ENCODE measurements around the gene CYP4X1. TPM values are rescaled to one million over a fixed set of nuclear protein-coding genes. Genes with fewer than 3 reads are reported as not detected.
"Not testable (repeated sequence)": the region's sequence is repeated elsewhere in the genome, so short reads cannot be mapped to it uniquely, and the experiment has no call there.

CYP4X1 gene, protein sequence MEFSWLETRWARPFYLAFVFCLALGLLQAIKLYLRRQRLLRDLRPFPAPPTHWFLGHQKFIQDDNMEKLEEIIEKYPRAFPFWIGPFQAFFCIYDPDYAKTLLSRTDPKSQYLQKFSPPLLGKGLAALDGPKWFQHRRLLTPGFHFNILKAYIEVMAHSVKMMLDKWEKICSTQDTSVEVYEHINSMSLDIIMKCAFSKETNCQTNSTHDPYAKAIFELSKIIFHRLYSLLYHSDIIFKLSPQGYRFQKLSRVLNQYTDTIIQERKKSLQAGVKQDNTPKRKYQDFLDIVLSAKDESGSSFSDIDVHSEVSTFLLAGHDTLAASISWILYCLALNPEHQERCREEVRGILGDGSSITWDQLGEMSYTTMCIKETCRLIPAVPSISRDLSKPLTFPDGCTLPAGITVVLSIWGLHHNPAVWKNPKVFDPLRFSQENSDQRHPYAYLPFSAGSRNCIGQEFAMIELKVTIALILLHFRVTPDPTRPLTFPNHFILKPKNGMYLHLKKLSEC
- polyA plus RNA-seq (2014; cell fraction: cytosol; rRNA removed), result not detected in 2 replicates
- not detected in 2 replicates for polyA plus RNA-seq (2014; cell fraction: nucleus; rRNA removed)

DNA sequence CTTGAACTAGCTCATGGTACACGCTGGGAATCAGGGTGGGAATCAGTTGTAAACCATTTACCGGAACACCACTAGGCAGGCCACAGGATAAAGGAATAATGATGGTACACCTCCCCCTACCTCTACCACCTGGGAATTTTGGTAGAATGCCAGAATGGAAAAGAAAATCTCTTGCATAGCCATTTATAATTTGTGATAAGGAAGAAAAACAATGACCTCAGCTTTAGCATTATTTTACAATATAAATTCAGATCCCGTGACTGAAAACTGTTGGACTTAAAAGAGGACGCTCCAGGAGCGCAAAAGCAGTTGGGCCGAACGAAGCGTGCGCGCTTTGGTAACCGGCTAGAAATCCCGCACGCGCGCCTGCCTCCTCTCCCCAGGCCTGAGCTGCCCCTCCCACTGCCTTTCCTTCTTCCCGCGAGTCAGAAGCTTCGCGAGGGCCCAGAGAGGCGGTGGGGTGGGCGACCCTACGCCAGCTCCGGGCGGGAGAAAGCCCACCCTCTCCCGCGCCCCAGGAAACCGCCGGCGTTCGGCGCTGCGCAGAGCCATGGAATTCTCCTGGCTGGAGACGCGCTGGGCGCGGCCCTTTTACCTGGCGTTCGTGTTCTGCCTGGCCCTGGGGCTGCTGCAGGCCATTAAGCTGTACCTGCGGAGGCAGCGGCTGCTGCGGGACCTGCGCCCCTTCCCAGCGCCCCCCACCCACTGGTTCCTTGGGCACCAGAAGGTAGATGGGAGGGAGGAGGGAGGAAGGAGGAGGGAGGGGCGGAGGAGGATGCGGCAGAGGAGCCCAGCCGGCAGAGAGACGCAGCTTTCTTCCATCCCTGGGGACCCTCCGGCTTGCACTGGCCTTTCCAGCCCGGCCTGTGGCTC is at the start of gene CYP4X1:
Gene CYP4X1 (plus strand): TSS at position 402 of the 873 bp plus-strand sequence. CDS start 149 bp downstream, at position 551.
- no peak for DNase-seq (ENCODE audit: low spot score)

DNA sequence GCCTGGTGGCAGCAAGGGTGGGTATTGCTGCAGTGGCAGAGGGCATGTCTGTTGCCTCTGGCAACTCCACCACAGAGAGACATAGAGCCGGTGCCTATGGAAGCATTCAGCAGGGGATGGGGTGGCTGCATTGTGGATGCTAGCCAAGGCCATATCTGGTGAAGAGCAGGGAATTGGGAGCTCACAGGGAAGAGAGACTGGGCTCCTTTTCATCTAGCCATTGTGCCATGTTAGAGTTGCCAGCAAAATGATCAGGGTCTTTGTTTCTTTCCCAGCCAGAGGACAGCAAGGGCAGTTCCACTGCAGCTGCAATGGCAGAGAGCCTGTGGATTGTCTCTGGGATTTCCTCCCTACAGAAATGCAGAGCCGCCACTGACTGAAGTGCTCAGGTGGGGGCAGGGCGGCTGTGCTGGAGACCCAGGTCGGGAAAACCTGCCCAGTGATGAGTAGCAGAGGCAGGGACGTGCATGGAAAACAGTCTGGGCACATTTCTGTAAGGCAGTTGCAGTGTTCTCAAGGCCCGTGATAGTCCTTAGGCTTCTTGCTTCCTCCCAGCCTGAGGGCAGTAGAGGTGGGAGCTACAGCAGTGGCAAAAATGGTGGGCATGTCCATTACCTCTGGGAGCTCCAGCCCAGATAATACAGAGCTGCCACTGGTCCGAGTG is 40.2 kb upstream of the CYP4X1 start:
- DNase-seq (ENCODE audit: low spot score), result no peak

DNA sequence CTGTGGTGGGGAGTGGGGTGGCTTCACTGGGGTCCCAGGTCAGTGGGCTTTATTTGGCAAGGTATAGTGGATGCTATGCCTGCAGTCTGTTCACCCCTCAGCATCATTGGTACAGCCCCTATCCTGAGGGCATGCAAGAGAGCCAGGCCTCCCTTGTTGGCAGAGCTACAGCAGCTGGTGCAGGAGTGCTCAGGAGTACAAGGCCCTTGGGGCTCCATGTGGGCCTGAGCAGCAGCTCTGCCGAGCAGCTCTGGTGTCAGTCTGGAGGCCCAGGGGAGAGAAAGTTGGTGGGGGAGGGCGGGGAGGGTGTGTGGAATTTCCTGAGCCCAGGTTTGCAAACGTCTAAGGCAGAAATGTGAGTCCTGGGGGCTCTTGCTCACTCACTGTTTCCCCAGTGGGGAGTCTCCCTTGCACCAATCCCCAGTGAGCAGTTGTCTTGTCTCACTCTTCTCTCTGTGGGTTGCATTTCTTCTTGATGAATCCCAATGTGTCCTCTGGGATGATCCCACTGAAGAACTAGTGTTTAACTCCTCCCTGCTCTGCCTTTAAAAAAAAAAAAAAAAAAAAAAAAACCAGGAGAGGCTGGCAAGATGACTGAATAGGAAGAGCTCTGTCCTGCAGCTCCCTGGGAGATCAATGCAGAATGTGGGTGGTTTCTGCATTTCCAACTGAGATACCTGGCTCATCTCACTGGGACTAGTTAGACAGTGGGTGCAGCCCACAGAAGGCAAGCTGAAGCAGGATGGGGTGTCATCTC is 39.5 kb upstream of the CYP4X1 start:
- no peak for DNase-seq (ENCODE audit: low spot score)

DNA sequence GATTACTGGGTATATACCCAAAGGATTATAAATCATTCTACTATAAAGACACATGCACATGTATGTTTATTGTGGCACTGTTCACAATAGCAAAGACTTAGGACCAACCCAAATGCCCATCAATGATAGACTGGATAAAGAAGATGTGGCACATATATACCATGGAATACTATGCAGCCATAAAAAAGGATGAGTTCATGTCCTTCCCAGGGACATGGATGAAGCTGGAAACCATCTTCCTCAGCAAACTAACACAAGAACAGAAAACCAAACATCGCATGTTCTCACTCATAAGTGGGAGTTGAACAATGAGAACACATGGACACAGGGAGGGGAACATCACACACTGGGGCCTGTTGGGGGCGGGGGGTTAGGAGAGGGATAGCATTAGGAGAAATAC is 32.9 kb upstream of the CYP4X1 start:
- DNase-seq (ENCODE audit: low spot score), result not testable (repeated sequence)

DNA sequence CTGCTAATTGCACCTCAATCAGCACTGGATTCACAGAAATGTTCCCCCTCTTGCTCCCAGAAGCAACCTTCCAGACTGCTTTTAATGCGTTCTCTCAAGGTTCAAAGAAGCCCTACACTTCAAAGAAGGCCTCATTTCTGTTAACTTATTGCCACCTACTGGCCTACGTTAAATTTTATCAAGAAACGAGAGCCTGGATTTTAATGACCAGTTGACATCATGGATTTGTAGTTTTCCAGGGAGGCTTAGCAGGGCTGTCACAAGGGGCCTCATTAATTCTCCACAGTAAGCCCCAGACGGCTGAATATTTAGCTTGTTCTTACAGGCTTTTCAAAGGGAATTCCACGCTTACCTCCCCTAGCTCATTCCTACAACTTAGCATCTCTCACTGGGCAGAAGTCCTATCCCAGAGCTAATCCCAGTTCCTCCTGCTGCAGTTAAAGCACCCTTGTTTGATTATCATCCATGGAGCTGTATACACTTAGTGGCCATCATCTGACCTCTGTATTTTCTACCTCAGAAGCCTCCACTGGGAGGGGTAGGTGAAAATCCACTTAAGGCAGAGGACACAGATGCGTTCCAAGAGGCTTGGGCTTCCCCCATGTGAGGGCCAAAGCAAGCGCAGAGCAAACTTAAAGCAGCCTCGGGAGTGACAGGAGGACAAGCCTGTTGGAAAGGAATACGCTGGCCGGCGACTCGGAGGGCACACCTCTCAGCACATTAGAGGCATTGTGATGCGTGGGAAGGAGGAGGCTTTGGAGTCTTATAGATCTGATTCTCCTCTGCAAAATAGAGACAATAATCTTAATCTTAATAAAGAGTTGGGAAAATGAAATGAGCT is 32.2 kb upstream of the CYP4X1 start:
- DNase-seq (ENCODE audit: low spot score), result no peak

DNA sequence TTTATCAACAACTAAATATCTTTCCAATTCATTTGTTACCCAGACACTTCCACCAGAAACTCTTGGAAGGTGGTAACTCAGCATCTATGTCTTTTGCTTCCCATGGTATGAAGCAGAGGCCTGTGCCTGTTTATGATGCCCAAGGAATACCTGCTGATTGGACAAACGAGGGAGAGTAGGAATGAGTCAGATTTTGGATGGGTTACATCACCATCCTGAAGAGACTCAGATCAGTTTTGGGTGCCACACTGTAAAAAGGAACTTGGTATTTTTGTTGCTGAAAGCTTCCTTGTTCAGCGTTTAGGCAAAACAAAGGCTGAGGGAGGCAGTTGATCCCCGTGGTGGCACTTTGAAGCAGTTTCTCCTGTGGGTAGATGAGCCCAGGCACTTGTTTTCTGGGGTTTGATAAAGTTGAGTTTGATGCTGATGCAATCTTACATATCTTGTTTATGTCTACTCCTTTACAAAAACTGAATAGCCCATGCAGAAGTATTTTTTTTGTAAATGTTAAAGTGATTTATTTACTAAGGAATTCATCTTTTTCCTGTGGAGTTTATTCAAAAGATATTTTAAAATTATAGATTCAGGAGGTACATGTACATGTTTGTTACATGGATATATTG is 26.7 kb upstream of the CYP4X1 start:
- no peak for DNase-seq (ENCODE audit: low spot score)

DNA sequence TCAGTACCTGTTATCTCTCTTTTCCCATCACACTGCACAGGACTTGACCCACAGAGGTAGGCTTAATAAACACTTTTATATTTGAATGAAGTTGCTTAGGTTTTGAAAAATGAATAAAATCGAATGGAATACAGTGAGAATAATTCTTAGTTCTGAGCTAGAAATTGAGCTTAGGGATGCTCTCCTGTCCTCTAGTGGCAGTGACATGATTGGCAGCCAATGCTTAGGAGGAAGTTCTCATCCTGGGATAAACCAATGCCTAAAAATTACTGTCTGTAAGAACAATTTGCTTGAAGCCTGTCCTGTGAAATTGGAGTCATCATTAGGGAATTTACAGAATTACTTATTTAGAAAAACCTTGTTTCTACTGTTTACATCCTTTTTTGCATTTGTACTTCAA is 21.3 kb upstream of the CYP4X1 start:
- no peak for DNase-seq (ENCODE audit: low spot score)

DNA sequence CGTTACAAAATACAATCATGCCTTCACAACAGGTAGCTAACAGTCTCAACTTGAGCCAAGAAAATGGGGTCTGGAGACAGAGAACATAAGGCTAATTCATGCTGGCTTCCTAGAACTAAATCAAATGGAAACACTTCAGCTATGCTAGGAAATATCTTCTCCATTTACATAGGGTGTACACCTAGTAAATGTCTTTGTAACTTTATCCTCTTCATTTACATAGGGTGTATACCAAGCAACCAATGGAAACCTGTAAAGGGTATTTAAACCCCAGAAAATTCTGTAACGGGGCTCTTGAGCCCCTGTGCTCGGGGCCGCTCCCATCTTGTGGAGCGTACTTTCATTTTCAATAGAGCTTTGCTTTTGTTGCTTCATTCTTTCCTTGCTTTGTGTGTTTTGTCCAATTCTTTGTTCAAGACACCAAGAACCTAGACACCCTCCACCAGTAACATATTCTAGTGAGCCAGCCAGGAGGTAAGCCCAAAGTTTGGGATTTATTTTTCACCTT is 19.5 kb upstream of the CYP4X1 start:
- DNase-seq (ENCODE audit: low spot score), result no peak

DNA sequence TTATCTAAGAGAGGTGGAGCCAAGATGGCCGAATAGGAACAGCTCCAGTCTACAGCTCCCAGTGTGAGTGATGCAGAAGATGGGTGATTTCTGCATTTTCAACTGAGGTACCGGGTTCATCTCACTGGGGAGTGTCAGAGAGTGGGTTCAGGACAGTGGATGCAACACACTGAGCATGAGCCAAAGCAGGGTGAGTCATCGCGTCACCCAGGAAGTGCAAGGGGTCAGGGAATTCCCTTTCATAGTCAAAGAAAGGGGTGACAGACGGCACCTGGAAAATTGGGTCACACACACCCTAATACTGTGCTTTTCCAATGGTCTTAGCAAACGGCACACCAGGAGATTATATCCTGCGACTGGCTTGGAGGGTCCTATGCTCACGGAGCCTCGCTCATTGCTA is 17.0 kb upstream of the CYP4X1 start:
- not testable (repeated sequence) for DNase-seq (ENCODE audit: low spot score)

DNA sequence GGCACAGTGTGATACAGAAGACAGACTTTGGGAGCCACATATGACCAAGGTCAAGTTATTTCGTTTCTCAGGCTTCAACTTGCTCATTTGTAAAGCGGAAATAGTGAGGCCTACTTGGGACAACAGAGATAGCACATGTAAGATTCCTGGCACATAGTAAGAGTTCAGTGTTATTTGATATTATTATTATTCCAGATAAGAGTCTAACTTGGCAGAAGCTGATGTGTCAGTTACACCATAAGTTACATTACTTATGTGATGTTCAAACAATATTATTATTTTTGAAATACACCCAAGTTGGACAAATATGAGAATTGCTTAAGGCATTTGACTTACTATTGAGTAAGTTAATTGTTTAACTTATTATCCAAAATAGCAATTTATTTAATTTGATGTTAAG is 10.2 kb upstream of the CYP4X1 start:
- DNase-seq (ENCODE audit: low spot score), result no peak

DNA sequence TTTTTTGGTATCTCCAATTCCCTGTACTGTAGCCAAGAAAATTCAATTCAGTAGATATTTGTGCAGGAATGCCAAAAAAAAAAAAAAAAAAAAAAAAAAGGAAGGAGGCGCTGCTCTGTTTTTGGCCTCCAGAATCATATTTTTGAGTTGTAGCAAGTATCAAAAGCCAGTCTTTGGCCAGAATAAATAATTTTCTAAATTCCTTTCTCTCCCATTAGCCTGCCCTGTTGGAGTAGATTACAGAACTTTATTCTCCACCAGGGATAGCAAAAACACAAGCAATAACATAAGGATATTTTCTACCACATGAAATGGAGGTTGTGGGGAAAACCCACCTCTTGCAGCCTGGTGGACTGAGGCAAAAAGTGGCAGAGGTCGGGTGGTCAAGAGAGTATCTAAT is 2.4 kb upstream of the CYP4X1 start:
- DNase-seq (ENCODE audit: low spot score), result no peak

DNA sequence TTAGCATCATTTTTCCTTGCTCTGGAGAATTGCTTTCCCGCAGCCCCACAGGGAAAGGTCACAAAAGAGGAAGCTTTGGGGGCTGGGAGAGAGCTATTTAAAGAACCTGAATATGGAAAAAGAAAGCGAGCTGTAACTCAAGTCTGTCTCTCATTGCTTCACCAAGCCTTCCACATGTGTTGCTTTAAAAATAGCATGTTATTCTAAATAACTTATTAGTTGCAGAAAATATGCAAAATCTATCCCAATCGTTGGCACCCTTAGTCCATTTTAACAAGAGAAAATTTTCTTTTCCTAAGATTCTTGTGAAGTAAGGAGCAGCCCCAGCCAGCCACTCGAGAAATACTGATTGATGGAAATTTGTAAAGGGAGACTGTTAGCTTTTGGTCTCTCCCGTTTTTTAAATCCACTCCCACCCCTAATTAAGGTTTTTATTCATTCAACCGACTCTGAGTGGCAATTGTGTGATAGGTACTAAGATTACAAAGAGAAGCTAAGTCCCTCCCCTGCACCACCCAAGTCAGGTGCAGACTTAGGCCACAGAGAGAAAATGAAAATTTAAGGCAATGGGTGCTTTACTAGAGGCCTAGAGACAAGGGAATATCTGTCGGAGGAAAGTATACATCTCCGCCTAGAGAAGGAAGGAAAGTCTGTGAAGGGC is 802 bp downstream of the CYP4X1 start:
- no peak for DNase-seq (ENCODE audit: low spot score)

DNA sequence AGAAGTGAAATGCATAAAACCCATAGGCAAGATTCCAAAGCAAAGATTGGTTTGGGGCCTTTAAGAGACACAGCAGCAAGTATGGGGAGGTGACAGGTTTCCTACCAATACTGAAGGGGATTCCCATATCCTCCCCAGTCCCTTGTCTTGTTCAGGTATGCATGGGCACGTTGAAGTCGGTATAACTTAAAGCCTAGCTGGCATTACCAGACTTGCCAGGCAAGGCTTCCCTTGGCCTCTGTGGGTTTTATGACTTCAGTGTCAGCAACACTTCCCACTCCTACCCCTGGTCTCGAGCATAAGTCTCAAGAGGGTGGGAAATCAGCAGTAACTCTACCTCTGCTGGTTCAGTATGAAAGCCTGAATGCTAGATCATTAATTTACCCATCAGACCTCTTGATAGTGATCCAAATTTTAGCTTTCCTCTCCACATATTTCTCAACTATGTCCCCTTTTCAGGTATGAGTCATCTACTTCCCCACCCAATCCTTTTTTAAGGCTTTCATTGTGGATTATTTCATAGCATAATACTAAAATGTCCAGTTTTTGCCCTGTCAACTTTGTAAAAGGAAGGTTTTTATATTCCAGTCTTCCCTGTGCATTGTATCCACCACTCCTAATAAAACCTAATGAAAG is 6.8 kb downstream of the CYP4X1 start:
- no peak for DNase-seq (ENCODE audit: low spot score)

DNA sequence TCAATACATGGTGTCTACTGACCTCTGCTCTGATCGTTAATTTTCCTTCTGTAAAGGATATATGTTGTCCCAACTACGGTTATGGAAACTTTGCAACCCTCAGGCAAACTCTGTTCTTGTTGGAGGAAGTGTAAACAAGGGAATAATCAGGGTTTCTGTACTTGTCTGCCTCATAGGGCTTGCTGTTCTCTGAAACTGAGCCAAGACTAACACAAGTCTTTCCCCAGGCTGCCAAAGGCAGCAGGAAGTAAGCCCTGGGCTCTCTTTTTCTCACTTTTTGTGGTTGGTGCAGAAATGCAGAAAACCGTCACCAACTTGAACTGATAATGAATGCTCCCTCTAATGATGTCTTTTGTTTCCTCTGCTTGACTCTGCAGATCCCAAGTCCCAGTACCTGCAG is 7.6 kb downstream of the CYP4X1 start:
- DNase-seq (ENCODE audit: low spot score), result no peak

DNA sequence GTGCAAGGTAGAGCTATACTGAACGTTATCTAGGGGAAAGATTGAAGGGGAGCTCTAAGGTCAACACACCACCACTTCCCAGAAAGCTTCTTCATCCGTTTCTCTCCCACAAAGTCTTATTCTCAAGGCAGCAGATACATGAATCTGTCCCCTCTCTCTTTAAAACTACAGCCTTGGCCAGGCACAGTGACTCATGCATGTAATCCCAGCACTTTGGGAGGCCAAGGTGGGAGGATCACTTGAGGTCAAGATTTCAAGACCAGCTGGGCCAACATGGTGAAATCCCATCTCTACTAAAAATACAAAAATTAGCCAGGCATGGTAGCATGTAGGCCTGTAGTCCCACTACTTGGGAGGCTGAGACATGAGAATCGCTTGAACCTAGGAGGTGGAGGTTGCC is 8.1 kb downstream of the CYP4X1 start:
- DNase-seq (ENCODE audit: low spot score), result no peak

DNA sequence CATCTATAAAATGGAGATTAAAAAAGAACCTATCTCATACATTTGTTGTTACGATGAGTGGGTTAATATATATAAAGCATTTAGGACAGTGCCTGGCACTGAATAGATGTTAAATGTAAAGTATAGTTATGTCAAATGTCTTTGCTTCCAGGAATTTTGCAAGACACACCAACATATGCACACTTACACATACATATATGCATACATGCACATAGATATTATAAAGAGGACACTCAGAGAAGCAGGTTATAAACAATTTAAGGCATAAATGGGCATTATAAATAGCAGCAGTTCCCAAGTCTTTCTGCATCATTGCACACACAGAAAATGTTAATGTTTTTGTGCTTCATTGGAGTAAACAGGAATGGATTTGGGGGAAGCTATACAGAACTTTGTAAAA is 13.3 kb downstream of the CYP4X1 start:
- no peak for DNase-seq (ENCODE audit: low spot score)

DNA sequence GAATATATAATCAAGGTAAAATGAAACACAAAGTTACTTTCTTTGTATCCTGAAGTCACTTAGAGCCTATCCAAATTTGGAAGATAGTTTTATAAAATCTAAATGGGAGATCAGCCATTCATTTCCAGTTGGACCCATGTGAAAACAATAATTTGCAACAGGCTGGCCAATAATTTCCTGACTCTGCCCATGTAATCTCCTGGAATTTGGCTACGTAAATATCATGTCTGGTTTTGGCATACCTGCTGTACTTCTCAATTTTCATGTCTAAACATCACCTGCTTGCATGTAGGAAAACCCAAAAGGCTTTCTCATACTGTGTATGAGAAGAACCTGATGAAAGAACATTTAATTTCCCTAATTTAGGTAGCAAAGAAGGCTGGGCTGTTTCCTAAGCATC is 35.9 kb downstream of the CYP4X1 start:
- DNase-seq (ENCODE audit: low spot score), result no peak

DNA sequence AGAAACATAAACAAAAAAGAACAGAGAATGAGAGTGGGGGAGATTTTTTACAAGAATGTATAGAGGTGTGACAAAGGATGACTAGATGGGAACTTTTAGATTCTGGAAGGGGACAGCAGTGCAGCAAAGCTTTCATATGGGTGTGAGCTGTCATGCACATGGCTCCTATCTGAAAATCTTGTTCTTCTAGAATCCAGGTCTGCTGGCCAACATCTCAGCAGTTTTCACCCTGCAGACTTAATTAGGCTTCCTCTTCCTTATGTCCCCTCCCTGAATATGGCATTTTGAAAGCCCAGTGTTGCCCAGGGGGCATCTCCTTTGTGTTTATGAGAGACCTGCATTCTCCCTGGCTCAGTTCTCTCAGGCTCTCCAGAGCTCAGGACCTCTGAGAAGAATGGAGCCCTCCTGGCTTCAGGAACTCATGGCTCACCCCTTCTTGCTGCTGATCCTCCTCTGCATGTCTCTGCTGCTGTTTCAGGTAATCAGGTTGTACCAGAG is 43.7 kb downstream of the CYP4X1 start, which contains the start of gene CYP4Z1:
Gene CYP4Z1 (plus strand): TSS at position 135 of the 498 bp plus-strand sequence. CDS start 260 bp downstream, at position 395.
- DNase-seq (ENCODE audit: low spot score), result no peak

All from SK-N-DZ (cell line).